Brain microvascular endothelial cell (primary cell): Measurements from ENCODE around the gene RBM23.
"Not testable (repeated sequence)": the region's sequence is repeated elsewhere in the genome, so short reads cannot be mapped to it uniquely, and the experiment has no call there.

Experiments used
- DNase-seq: peaks from one replicate; pipeline ENCODE4 v3.0.0-alpha.2; 2020
- H3K27ac ChIP-seq: fragments of 250-450 bp; sonication (Bioruptor Pico); 2 replicates; pipeline ENCODE4 v1.5.1; 2020; ENCODE audit warnings: mild to moderate bottlenecking, moderate library complexity
- H3K27me3 ChIP-seq: fragments of 250-450 bp; sonication (Bioruptor Pico); replicated peaks from 2 replicates; pipeline ENCODE4 v1.5.1; 2020; ENCODE audit warnings: mild to moderate bottlenecking
- H3K36me3 ChIP-seq: fragments of 250-450 bp; sonication (Bioruptor Pico); replicated peaks from 2 replicates; pipeline ENCODE4 v1.5.1; 2020; ENCODE audit warnings: mild to moderate bottlenecking
- H3K4me3 ChIP-seq: 2 replicates; pipeline ENCODE4 v1.5.1; 2011; ENCODE audit warnings: low read depth, mild to moderate bottlenecking, control low read depth, low read length, moderate library complexity
- CTCF ChIP-seq: IDR thresholded peaks from 2 replicates; pipeline ENCODE4 v1.5.1; 2011; ENCODE audit warnings: low read depth, mild to moderate bottlenecking, moderate library complexity, low read length, control low read depth, inconsistent platforms; ENCODE audit errors: missing control alignments
- in situ Hi-C: cut with HindIII; loops from 2 replicates; pipeline ENCODE4 v1.10.0; 2017; ENCODE audit warnings: low sequenced_read_pairs, low pct_ligation_motif_present

RBM23 gene

DNA sequence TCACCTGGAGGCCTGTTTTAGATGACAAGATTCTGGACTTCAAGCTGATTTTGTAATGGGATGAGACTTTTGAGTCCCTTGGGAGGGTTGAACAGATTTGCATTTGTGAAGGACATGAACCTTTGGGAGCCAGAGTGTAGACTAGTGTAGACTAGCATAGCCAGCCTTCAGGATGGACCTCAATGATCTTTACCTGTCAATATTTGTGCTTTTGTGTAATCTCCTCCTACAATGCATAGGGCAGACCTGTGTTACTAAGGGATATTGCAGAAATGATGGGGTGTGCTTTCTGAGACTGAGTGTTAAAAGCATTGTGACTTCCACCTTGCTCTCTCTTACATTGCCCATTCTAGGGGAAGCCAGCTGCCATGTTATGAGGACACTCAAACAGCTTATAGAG is 57.3 kb downstream of the RBM23 start:
- Histone ChIP-seq H3K27me3 (no peaks in the 10 kb centered on the region), H3K4me3 (no peak overlapping the region), H3K27ac (no peak overlapping the region), H3K36me3 (no peaks in the 10 kb centered on the region)
- TF ChIP-seq CTCF = no peak
- no peak for DNase-seq
- in situ Hi-C loops = no loop called here

DNA sequence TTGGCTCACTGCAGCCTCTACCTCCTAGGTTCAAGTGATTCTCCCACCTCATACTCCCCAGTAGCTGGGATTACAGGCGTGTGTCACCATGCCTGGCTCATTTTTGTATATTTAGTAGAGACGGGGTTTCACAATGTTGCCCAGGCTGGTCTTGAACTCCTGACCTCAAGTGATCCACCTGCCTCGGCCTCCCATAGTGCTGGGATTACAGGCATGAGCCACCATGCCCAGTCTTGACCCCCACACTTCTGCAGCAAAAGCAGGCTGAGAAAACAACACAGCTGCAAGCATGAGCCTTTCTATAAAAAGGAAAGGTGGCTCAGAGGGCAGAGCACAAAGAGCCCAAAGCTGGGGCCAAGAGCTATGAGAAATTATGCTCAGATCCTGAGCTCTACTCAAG is 58.6 kb downstream of the RBM23 start:
- H3K27me3 ChIP-seq, H3K4me3 ChIP-seq, H3K36me3 ChIP-seq, DNase-seq, H3K27ac ChIP-seq, in situ Hi-C loops: not testable (repeated sequence)

- no peaks in the 10 kb centered on the region for H3K27me3 ChIP-seq
- H3K36me3 ChIP-seq = no peaks in the 10 kb centered on the region
- H3K27ac ChIP-seq = no peak overlapping the region
- no peak for DNase-seq
- no peak for TF ChIP-seq CTCF
- in situ Hi-C loops = no loop called here
- no peak overlapping the region for H3K4me3 ChIP-seq
These were observed 62.5 kb downstream of the RBM23 start for GRCh38 chr14:22856428-22856827.

GRCh38 chr14:22854963-22855724 is 63.8 kb downstream of the RBM23 start:
- no peak for TF ChIP-seq CTCF
- no peak overlapping the region for H3K27ac ChIP-seq
- no peaks in the 10 kb centered on the region for H3K27me3 ChIP-seq
- H3K36me3 ChIP-seq = no peaks in the 10 kb centered on the region
- in situ Hi-C loops = no loop called here
- no peak overlapping the region for H3K4me3 ChIP-seq
- DNase-seq = no peak

DNA sequence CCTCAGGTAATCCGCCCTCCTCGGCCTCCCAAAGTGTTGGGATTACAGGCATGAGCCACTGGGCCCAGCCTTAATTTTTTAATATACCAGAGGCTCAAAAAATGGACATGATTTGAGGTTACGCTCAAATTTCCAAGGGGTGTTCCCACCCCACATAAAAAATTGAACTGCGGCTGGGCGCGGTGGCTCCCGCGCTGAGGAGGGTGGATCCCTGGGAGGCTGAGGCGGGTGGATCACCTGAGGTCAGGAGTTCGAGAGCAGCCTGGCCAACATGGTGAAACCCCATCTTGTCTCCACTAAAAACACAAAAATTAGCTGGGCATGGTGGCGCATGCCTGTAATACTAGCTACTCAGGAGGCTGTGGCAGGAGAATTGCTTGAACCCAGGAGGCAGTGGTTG is 64.7 kb downstream of the RBM23 start:
- H3K36me3 ChIP-seq, DNase-seq, H3K27ac ChIP-seq, in situ Hi-C loops, H3K27me3 ChIP-seq, H3K4me3 ChIP-seq: not testable (repeated sequence)

GRCh38 chr14:22852940-22853767 is 65.8 kb downstream of the RBM23 start:
- TF ChIP-seq CTCF = peak; percentile 94
- peak; percentile 78 for DNase-seq
- in situ Hi-C loops = no loop called here
- Histone ChIP-seq H3K36me3 (no peaks in the 10 kb centered on the region), H3K27me3 (no peaks in the 10 kb centered on the region), H3K4me3 (peak overlapping the region; percentile 55), H3K27ac (peak overlapping the region; percentile 32)
